HepG2 (cell line): ENCODE measurements around the gene CDH1. TPM values are rescaled to one million over a fixed set of nuclear protein-coding genes. Genes with fewer than 3 reads are reported as not detected.

Experiments used
- ATAD3A ChIP-seq: sonication (generic); formaldehyde crosslinking; IDR thresholded peaks from 2 replicates; pipeline ENCODE4 v1.4.0; 2020; ENCODE audit warnings: missing genetic modification reagents
- BCL6 ChIP-seq: IDR thresholded peaks from 2 replicates; pipeline ENCODE4 v1.6.1; 2016; ENCODE audit warnings: missing genetic modification reagents, missing compliant biosample characterization
- BORCS8-MEF2B ChIP-seq: sonication (generic); formaldehyde crosslinking; IDR thresholded peaks from 2 replicates; pipeline ENCODE4 v1.8.0; 2022; ENCODE audit warnings: mild to moderate bottlenecking, missing genetic modification reagents
- FOSL2 ChIP-seq: sonication (generic); formaldehyde crosslinking; IDR thresholded peaks from 2 replicates; pipeline ENCODE4 v1.4.0; 2020; ENCODE audit warnings: missing genetic modification reagents
- MBD4 ChIP-seq: IDR thresholded peaks from 2 replicates; pipeline ENCODE4 v1.6.1; 2012; ENCODE audit warnings: low read length, inconsistent platforms, borderline replicate concordance
- MED1 ChIP-seq: sonication (generic); formaldehyde crosslinking; IDR thresholded peaks from 2 replicates; pipeline ENCODE4 v1.4.0; 2020; ENCODE audit warnings: missing genetic modification reagents
- MEF2D ChIP-seq: sonication (generic); formaldehyde crosslinking; IDR thresholded peaks from 2 replicates; pipeline ENCODE4 v1.5.1; 2020; ENCODE audit warnings: mild to moderate bottlenecking, missing genetic modification reagents
- MTA1 ChIP-seq: sonication (generic); formaldehyde crosslinking; IDR thresholded peaks from 2 replicates; pipeline ENCODE4 v1.4.0; 2020; ENCODE audit warnings: missing genetic modification reagents, mild to moderate bottlenecking, borderline replicate concordance
- NR2C2 ChIP-seq: sonication (generic); formaldehyde crosslinking; IDR thresholded peaks from 2 replicates; pipeline ENCODE4 v1.4.0; 2020; ENCODE audit warnings: missing genetic modification reagents, mild to moderate bottlenecking, moderate library complexity, borderline replicate concordance
- NR2F1 ChIP-seq, 2 experiments: fragments of 450-650 bp in 1 of 2; formaldehyde crosslinking in 1 of 2; IDR thresholded peaks; 2 replicates each; pipeline versions ENCODE4 v1.5.0 to v1.6.1; 2016 to 2020; ENCODE audit warnings: mild to moderate bottlenecking in 1 of 2, missing compliant biosample characterization in 1 of 2, missing genetic modification reagents in 1 of 2, moderate library complexity in 1 of 2
- PLRG1 ChIP-seq: fragments of 450-650 bp; conservative IDR thresholded peaks from 2 replicates; pipeline ENCODE4 v1.6.1; 2016
- POLR2G ChIP-seq: fragments of 200-400 bp; formaldehyde crosslinking; IDR thresholded peaks from 2 replicates; pipeline ENCODE4 v1.6.1; 2018; ENCODE audit warnings: mild to moderate bottlenecking, low read depth, low read length, moderate library complexity
- RARA ChIP-seq: IDR thresholded peaks from 2 replicates; pipeline ENCODE4 v1.6.1; 2016; ENCODE audit warnings: missing genetic modification reagents, missing compliant biosample characterization
- REXO4 ChIP-seq: sonication (generic); formaldehyde crosslinking; IDR thresholded peaks from 2 replicates; pipeline ENCODE4 v1.8.0; 2022; ENCODE audit warnings: missing genetic modification reagents, mild to moderate bottlenecking, borderline replicate concordance
- SMAD3 ChIP-seq: sonication (generic); formaldehyde crosslinking; IDR thresholded peaks from 2 replicates; pipeline ENCODE4 v1.4.0; 2020; ENCODE audit warnings: missing genetic modification reagents
- SMARCC2 ChIP-seq: fragments of 450-650 bp; IDR thresholded peaks from 2 replicates; pipeline ENCODE4 v1.6.1; 2017; ENCODE audit warnings: antibody characterized with exemption, mild to moderate bottlenecking
- SP5 ChIP-seq: IDR thresholded peaks from 2 replicates; pipeline ENCODE4 v1.6.1; 2016; ENCODE audit warnings: low read depth, borderline replicate concordance
- TOPORS ChIP-seq: sonication (generic); formaldehyde crosslinking; IDR thresholded peaks from 2 replicates; pipeline ENCODE4 v1.8.0; 2023; ENCODE audit warnings: mild to moderate bottlenecking, missing genetic modification reagents
- ZNF225 ChIP-seq: sonication (generic); formaldehyde crosslinking; IDR thresholded peaks from 2 replicates; pipeline ENCODE4 v1.4.0; 2020; ENCODE audit warnings: mild to moderate bottlenecking, missing genetic modification reagents
- polyA plus RNA-seq, 8 experiments: library from polyadenylated mRNA; depleted of rRNA in 3 of 8; stranded (reverse) in 7 of 8; unstranded in 1 of 8; fragments of >200 nt; fragmentation: Illumina TruSeq in 4 of 8; extraction: Trizol in 4 of 8; gene quantifications; 2 replicates each; pipeline versions ENCODE4 v1.2.1 to v1.2.3, GENCODE V29; 2011 to 2016; ENCODE audit warnings: low read depth in 4 of 8, missing spikeins in 1 of 8, mixed read lengths in 1 of 8; ENCODE audit not compliant: insufficient read depth in 1 of 8
- total RNA-seq, 5 experiments: library from RNA; depleted of rRNA; stranded (reverse); fragments of >200 nt; fragmentation: Illumina TruSeq; extraction: Trizol; gene quantifications; 2 replicates each; pipeline ENCODE4 v1.2.3, GENCODE V29; 2016; ENCODE audit warnings: low read depth in 1 of 5
- TF ChIP-seq, protein P1 (sequence below): sonication (generic); formaldehyde crosslinking; IDR thresholded peaks from 2 replicates; pipeline ENCODE4 v1.4.0; 2020; ENCODE audit warnings: mild to moderate bottlenecking, missing genetic modification reagents
- TF ChIP-seq, protein P2 (sequence below): sonication (generic); formaldehyde crosslinking; IDR thresholded peaks from 2 replicates; pipeline ENCODE4; 2020; ENCODE audit warnings: missing genetic modification reagents, mild to moderate bottlenecking, borderline replicate concordance
- TF ChIP-seq, protein P3 (sequence below): conservative IDR thresholded peaks from 2 replicates; pipeline ENCODE4 v1.6.1; 2018; ENCODE audit warnings: missing genetic modification reagents
- TF ChIP-seq, protein P4 (sequence below): sonication (generic); formaldehyde crosslinking; IDR thresholded peaks from 2 replicates; pipeline ENCODE4 v1.5.0; 2020; ENCODE audit warnings: missing genetic modification reagents
- TF ChIP-seq, protein P5 (sequence below): sonication (generic); formaldehyde crosslinking; IDR thresholded peaks from 2 replicates; pipeline ENCODE4 v1.9.0; 2022; ENCODE audit warnings: low read depth, missing genetic modification reagents

The CDH1 gene
- total and polyA plus RNA-seq, 2 of the 13 experiments (the other 11 are each of a cell fraction or from before 2014, with no cell fraction given): 0.95 to 9.8 TPM

DNA sequence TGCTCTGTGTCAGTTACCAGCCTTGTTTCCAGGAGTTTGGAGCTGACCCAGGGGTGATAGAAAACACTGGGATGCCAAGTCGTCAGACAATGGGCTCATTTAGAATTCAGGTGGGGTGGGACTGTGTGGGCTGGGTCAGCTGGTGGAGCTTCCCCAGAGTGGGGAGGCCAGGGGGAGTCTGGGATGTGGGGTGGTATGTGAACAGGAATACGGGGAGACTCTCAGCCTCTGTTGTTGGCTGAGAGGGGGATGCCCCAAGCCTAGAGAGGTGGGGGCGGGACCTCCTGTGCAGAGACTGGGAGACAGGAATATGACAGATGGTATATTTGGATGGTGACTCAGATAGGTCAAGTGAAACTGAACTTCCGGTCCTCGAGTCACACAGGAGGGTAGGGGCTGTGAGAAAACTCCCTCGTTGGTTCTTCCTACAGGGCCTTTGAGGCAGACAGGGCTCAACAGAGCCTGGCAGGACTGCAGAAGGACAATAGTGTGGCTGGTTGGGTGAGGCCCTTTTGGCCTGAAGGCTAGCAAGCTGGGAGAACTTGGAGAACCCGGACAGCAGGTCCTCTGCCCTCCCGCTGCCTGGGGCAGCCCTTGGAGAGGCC lies 23.7 kb downstream of the CDH1 start (continued):
- TF ChIP-seq, protein P1, sequence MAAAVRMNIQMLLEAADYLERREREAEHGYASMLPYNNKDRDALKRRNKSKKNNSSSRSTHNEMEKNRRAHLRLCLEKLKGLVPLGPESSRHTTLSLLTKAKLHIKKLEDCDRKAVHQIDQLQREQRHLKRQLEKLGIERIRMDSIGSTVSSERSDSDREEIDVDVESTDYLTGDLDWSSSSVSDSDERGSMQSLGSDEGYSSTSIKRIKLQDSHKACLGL: no peak
- 0 out of 2 replicates have a peak, but pooled peaks have one; percentile 25 for TF ChIP-seq SP5 (CRISPR knock-in tag)
- no peak for TF ChIP-seq BORCS8-MEF2B (CRISPR knock-in tag)
- TF ChIP-seq, protein P2, sequence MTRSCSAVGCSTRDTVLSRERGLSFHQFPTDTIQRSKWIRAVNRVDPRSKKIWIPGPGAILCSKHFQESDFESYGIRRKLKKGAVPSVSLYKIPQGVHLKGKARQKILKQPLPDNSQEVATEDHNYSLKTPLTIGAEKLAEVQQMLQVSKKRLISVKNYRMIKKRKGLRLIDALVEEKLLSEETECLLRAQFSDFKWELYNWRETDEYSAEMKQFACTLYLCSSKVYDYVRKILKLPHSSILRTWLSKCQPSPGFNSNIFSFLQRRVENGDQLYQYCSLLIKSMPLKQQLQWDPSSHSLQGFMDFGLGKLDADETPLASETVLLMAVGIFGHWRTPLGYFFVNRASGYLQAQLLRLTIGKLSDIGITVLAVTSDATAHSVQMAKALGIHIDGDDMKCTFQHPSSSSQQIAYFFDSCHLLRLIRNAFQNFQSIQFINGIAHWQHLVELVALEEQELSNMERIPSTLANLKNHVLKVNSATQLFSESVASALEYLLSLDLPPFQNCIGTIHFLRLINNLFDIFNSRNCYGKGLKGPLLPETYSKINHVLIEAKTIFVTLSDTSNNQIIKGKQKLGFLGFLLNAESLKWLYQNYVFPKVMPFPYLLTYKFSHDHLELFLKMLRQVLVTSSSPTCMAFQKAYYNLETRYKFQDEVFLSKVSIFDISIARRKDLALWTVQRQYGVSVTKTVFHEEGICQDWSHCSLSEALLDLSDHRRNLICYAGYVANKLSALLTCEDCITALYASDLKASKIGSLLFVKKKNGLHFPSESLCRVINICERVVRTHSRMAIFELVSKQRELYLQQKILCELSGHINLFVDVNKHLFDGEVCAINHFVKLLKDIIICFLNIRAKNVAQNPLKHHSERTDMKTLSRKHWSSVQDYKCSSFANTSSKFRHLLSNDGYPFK (CRISPR knock-in tag): no peak
- peak; percentile 72 for TF ChIP-seq RARA (CRISPR knock-in tag)
- peak; percentile 62; the same call in 1 of the 2 replicates for TF ChIP-seq BCL6 (CRISPR knock-in tag)
- peak; percentile 33; the same call in 1 of the 2 replicates for TF ChIP-seq MEF2D
- peak; percentile 16; the same call in 1 of the 2 replicates for TF ChIP-seq MED1
- TF ChIP-seq, protein P3, sequence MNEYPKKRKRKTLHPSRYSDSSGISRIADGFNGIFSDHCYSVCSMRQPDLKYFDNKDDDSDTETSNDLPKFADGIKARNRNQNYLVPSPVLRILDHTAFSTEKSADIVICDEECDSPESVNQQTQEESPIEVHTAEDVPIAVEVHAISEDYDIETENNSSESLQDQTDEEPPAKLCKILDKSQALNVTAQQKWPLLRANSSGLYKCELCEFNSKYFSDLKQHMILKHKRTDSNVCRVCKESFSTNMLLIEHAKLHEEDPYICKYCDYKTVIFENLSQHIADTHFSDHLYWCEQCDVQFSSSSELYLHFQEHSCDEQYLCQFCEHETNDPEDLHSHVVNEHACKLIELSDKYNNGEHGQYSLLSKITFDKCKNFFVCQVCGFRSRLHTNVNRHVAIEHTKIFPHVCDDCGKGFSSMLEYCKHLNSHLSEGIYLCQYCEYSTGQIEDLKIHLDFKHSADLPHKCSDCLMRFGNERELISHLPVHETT: no peak
- TF ChIP-seq, protein P4, sequence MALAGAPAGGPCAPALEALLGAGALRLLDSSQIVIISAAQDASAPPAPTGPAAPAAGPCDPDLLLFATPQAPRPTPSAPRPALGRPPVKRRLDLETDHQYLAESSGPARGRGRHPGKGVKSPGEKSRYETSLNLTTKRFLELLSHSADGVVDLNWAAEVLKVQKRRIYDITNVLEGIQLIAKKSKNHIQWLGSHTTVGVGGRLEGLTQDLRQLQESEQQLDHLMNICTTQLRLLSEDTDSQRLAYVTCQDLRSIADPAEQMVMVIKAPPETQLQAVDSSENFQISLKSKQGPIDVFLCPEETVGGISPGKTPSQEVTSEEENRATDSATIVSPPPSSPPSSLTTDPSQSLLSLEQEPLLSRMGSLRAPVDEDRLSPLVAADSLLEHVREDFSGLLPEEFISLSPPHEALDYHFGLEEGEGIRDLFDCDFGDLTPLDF (CRISPR knock-in tag): no peak
- peak in 1 of 2 experiments; percentile 73; a peak in 2 of 4 replicates for TF ChIP-seq NR2F1 (CRISPR knock-in tag; IDR thresholded peaks at IDR 0.05)
- TF ChIP-seq TOPORS (CRISPR knock-in tag): no peak
- TF ChIP-seq MBD4: no peak
- TF ChIP-seq, protein P5, sequence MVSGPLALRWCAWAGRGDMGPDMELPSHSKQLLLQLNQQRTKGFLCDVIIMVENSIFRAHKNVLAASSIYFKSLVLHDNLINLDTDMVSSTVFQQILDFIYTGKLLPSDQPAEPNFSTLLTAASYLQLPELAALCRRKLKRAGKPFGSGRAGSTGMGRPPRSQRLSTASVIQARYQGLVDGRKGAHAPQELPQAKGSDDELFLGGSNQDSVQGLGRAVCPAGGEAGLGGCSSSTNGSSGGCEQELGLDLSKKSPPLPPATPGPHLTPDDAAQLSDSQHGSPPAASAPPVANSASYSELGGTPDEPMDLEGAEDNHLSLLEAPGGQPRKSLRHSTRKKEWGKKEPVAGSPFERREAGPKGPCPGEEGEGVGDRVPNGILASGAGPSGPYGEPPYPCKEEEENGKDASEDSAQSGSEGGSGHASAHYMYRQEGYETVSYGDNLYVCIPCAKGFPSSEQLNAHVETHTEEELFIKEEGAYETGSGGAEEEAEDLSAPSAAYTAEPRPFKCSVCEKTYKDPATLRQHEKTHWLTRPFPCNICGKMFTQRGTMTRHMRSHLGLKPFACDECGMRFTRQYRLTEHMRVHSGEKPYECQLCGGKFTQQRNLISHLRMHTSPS: peak; percentile 52; the same call in 1 of the 2 replicates
- no peak for TF ChIP-seq SMAD3
- TF ChIP-seq POLR2G: no peak
- TF ChIP-seq PLRG1: no peak
- TF ChIP-seq ZNF225 (CRISPR knock-in tag): no peak
- TF ChIP-seq FOSL2 (CRISPR knock-in tag): peak; percentile 91
- TF ChIP-seq ATAD3A (CRISPR knock-in tag): no peak
- TF ChIP-seq MTA1 (CRISPR knock-in tag): no peak
- TF ChIP-seq SMARCC2: no peak
- TF ChIP-seq REXO4 (CRISPR knock-in tag): no peak
- peak; percentile 42; the same call in 1 of the 2 replicates for TF ChIP-seq NR2C2 (CRISPR knock-in tag)
